Measurements from ENCODE around the gene CHL1. TPM values are rescaled to one million over a fixed set of nuclear protein-coding genes. Genes with fewer than 3 reads are reported as not detected.

CHL1 gene
- total RNA-seq, 1 experiment from 2014 or later = not detected

DNA sequence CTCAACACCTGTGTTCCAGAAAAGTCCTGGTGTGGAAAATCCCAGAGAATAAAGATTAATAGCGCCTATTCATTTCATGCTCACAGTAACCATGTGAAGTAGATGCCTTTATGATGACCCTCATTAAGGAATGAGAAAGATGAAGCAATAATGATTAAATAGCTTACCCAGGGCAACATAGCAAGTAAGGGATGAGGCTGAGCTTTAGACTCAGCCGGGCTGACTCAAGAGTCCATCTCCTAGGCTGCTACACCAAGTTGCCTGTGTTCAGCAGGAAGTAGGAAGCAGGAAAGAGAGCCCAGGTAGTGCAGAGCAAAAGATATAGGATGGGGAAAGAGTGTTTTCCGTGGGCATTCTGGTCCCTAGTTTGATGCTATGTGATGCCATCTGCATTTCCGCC, 256.5 kb downstream of the CHL1 start:
- no peaks in the 10 kb centered on the region for H3F3A ChIP-seq (ENCODE audit: insufficient read depth, low read depth)
- H3K4me1 ChIP-seq (replicated peaks; ENCODE audit: insufficient read depth) = no peaks in the 10 kb centered on the region
- BruUV-seq (replicated peaks) = no TSS peak
- no peak overlapping the region for H3K4me2 ChIP-seq
- CTCF ChIA-PET = no interaction called here
- no peaks in the 10 kb centered on the region for H3K36me3 ChIP-seq (ENCODE audit: low read depth)
- H3K9me2 ChIP-seq (ENCODE audit: insufficient read depth) = no peaks in the 10 kb centered on the region
- H4K20me1 ChIP-seq (ENCODE audit: insufficient read depth) = no peaks in the 10 kb centered on the region
- POLR2A ChIA-PET (ENCODE audit: unreplicated experiment) = no interaction called here
- H3K79me2 ChIP-seq (ENCODE audit: low read depth) = no peaks in the 10 kb centered on the region
- no peak for TF ChIP-seq EZH2 (IDR thresholded peaks at IDR 0.05; ENCODE audit: low read depth)
- TF ChIP-seq, protein P1, sequence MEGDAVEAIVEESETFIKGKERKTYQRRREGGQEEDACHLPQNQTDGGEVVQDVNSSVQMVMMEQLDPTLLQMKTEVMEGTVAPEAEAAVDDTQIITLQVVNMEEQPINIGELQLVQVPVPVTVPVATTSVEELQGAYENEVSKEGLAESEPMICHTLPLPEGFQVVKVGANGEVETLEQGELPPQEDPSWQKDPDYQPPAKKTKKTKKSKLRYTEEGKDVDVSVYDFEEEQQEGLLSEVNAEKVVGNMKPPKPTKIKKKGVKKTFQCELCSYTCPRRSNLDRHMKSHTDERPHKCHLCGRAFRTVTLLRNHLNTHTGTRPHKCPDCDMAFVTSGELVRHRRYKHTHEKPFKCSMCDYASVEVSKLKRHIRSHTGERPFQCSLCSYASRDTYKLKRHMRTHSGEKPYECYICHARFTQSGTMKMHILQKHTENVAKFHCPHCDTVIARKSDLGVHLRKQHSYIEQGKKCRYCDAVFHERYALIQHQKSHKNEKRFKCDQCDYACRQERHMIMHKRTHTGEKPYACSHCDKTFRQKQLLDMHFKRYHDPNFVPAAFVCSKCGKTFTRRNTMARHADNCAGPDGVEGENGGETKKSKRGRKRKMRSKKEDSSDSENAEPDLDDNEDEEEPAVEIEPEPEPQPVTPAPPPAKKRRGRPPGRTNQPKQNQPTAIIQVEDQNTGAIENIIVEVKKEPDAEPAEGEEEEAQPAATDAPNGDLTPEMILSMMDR (conservative IDR thresholded peaks at IDR 0.05) = no peak
- DNase-seq = no peak
- no peak overlapping the region for H2AFZ ChIP-seq
- no peaks in the 10 kb centered on the region for H3K27me3 ChIP-seq (ENCODE audit: insufficient read depth, low read depth)
- H3K4me3 ChIP-seq = no peak overlapping the region
- intact Hi-C loops (cut with micrococcal nuclease; ENCODE audit: unreplicated experiment) = no loop called here
- no peak overlapping the region for H3K27ac ChIP-seq
- no peaks in the 10 kb centered on the region for H3K9me3 ChIP-seq (ENCODE audit: insufficient read depth, low read depth)

DNA sequence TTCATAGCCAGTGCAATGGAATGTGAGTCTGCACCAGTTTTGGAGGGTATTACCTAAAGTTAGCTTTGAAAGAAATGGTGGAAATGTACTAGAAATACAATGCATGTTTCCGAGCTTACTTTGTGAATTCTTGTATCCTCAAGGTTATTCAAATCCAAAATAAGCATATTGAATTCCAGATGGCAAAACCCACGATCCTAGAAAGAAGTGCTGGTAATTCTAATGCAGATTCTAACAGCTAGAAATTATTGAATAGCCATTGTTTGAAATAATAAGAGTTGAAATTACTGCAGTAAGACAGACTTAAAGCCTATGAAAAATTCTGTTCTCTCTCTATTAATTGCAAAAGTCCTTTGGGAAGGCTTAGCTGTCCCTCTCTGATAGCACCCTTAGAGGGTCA, 258.4 kb downstream of the CHL1 start:
- H3K4me2 ChIP-seq = no peak overlapping the region
- H3K27ac ChIP-seq = no peak overlapping the region
- H3K4me3 ChIP-seq = no peak overlapping the region
- ChIA-PET CTCF (no interaction called here), POLR2A (ENCODE audit: unreplicated experiment) (interaction anchor here (0.6 kb wide), 1 partner anchor 25 kb away, joined by 3 read pairs; no protein-coding TSS in a partner anchor)
- no peaks in the 10 kb centered on the region for H3K4me1 ChIP-seq (replicated peaks; ENCODE audit: insufficient read depth)
- peaks cover 3% of the 10 kb centered on the region; the same call in 1 of the 2 replicates for H3K27me3 ChIP-seq (ENCODE audit: insufficient read depth, low read depth)
- BruUV-seq (replicated peaks) = no TSS peak
- H3K79me2 ChIP-seq (ENCODE audit: low read depth) = no peaks in the 10 kb centered on the region
- no peak for DNase-seq
- intact Hi-C loops (cut with micrococcal nuclease; ENCODE audit: unreplicated experiment) = no loop called here
- H3K9me2 ChIP-seq (ENCODE audit: insufficient read depth) = no peaks in the 10 kb centered on the region
- TF ChIP-seq, protein P1 (conservative IDR thresholded peaks at IDR 0.05) = no peak
- TF ChIP-seq EZH2 (IDR thresholded peaks at IDR 0.05; ENCODE audit: low read depth) = no peak
- no peaks in the 10 kb centered on the region for H3K9me3 ChIP-seq (ENCODE audit: insufficient read depth, low read depth)
- no peak overlapping the region for H2AFZ ChIP-seq
- H3F3A ChIP-seq (ENCODE audit: insufficient read depth, low read depth) = no peaks in the 10 kb centered on the region
- H3K36me3 ChIP-seq (ENCODE audit: low read depth) = no peaks in the 10 kb centered on the region
- H4K20me1 ChIP-seq (ENCODE audit: insufficient read depth) = no peaks in the 10 kb centered on the region

DNA sequence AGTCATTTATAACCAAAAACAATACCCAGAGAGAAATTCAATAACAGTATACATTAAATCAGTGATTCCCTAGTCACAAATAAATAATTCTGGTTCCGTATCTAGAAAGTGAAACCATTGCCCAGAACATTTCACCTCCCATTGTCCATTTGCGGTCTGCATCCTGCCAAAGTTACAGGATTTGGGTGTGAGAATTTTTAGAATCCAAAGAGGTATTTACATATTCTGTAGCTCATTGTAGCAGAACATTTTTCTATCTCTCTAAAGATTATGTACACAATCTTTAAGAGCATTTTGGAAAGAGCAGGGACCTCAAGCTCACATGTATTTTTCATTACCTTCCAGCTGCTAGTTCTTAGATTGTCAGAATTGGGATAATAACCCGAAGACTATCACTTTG, 261.6 kb downstream of the CHL1 start:
- no peaks in the 10 kb centered on the region for H3F3A ChIP-seq (ENCODE audit: insufficient read depth, low read depth)
- no peaks in the 10 kb centered on the region for H4K20me1 ChIP-seq (ENCODE audit: insufficient read depth)
- H2AFZ ChIP-seq = no peak overlapping the region
- H3K4me2 ChIP-seq = no peak overlapping the region
- H3K36me3 ChIP-seq (ENCODE audit: low read depth) = no peaks in the 10 kb centered on the region
- CTCF ChIA-PET = no interaction called here
- DNase-seq = no peak
- H3K27me3 ChIP-seq (ENCODE audit: insufficient read depth, low read depth) = peaks cover 3% of the 10 kb centered on the region; the same call in 1 of the 2 replicates
- H3K4me1 ChIP-seq (replicated peaks; ENCODE audit: insufficient read depth) = no peaks in the 10 kb centered on the region
- POLR2A ChIA-PET (ENCODE audit: unreplicated experiment) = no interaction called here
- H3K9me2 ChIP-seq (ENCODE audit: insufficient read depth) = no peaks in the 10 kb centered on the region
- intact Hi-C loops (cut with micrococcal nuclease; ENCODE audit: unreplicated experiment) = no loop called here
- BruUV-seq (replicated peaks) = no TSS peak
- H3K4me3 ChIP-seq = no peak overlapping the region
- H3K27ac ChIP-seq = no peak overlapping the region
- TF ChIP-seq, protein P1 (conservative IDR thresholded peaks at IDR 0.05) = no peak
- TF ChIP-seq EZH2 (IDR thresholded peaks at IDR 0.05; ENCODE audit: low read depth) = no peak
- no peaks in the 10 kb centered on the region for H3K9me3 ChIP-seq (ENCODE audit: insufficient read depth, low read depth)
- H3K79me2 ChIP-seq (ENCODE audit: low read depth) = no peaks in the 10 kb centered on the region
